HUES6 (cell line): ENCODE measurements around the gene TMEM59.
"Not testable (repeated sequence)": the region's sequence is repeated elsewhere in the genome, so short reads cannot be mapped to it uniquely, and the experiment has no call there.

ENCODE experiments used
- H3K27ac ChIP-seq: 2 replicates; pipeline ENCODE4 v1.7.0; 2013; ENCODE audit warnings: low read depth, mild to moderate bottlenecking, low read length, inconsistent platforms
- H3K27me3 ChIP-seq: 2 replicates; pipeline ENCODE4 v1.6.1; 2013; ENCODE audit warnings: low read length; ENCODE audit not compliant: control insufficient read depth, insufficient read depth
- H3K36me3 ChIP-seq: 2 replicates; pipeline ENCODE4 v1.6.1; 2013; ENCODE audit warnings: low read length; ENCODE audit not compliant: control insufficient read depth, insufficient read depth
- H3K4me1 ChIP-seq: 2 replicates; pipeline ENCODE4 v1.6.1; 2013; ENCODE audit warnings: low read length; ENCODE audit not compliant: control insufficient read depth, insufficient read depth
- H3K4me3 ChIP-seq: 2 replicates; pipeline ENCODE4 v1.5.1; 2013; ENCODE audit warnings: low read depth, low read length
- H3K9ac ChIP-seq: one replicate; pipeline ENCODE4 v1.6.1; 2013; ENCODE audit warnings: mild to moderate bottlenecking, low read length
- H3K9me3 ChIP-seq: 2 replicates; pipeline ENCODE4 v1.6.1; 2013; ENCODE audit warnings: low read depth, low read length; ENCODE audit not compliant: control insufficient read depth, insufficient read depth

TMEM59 gene

GRCh38 chr1:54052934-54053744 lies at the start of gene TMEM59, which contains the start of gene TCEANC2:
Gene TMEM59 (minus strand): TSS chr1:54053204. CDS start chr1:54053188, 16 bp downstream.
Gene TCEANC2 (plus strand): TSS chr1:54053608. CDS start chr1:54054423, 815 bp downstream.
- Histone ChIP-seq H3K36me3 (0 out of 2 replicates have a peak, but pooled peaks cover 3% of the 10 kb centered on the region), H3K27me3 (no peaks in the 10 kb centered on the region), H3K9me3 (no peaks in the 10 kb centered on the region), H3K4me1 (peaks cover 13% of the 10 kb centered on the region), H3K4me3 (peak within 1 kb of the TSS; percentile 81), H3K27ac (no peak within 1 kb of the TSS; the same call in 1 of the 2 replicates), H3K9ac (peak within 1 kb of the TSS; percentile 80)

GRCh38 chr1:54100500-54100899 lies 47.5 kb upstream of the TMEM59 start:
- H3K4me1 ChIP-seq = peaks cover 6% of the 10 kb centered on the region; the same call in 1 of the 2 replicates
- H3K27ac ChIP-seq = no peak overlapping the region
- no peaks in the 10 kb centered on the region for H3K36me3 ChIP-seq
- H3K27me3 ChIP-seq = no peaks in the 10 kb centered on the region
- no peak overlapping the region for H3K4me3 ChIP-seq
- H3K9ac ChIP-seq = no peak overlapping the region
- no peaks in the 10 kb centered on the region for H3K9me3 ChIP-seq

- Histone ChIP-seq H3K36me3 (no peaks in the 10 kb centered on the region), H3K27me3 (no peaks in the 10 kb centered on the region), H3K4me3 (no peak overlapping the region), H3K9ac (no peak overlapping the region), H3K9me3 (no peaks in the 10 kb centered on the region), H3K4me1 (peaks cover 6% of the 10 kb centered on the region; the same call in 1 of the 2 replicates), H3K27ac (no peak overlapping the region)
Measured at GRCh38 chr1:54099061-54099610, 46.1 kb upstream of the TMEM59 start.

GRCh38 chr1:54096877-54097240 lies 43.9 kb upstream of the TMEM59 start:
- H3K9ac ChIP-seq = no peak overlapping the region
- no peak overlapping the region; the same call in 1 of the 2 replicates for H3K4me3 ChIP-seq
- H3K27ac ChIP-seq = no peak overlapping the region
- no peaks in the 10 kb centered on the region for H3K36me3 ChIP-seq
- H3K4me1 ChIP-seq = peaks cover 6% of the 10 kb centered on the region; the same call in 1 of the 2 replicates
- H3K9me3 ChIP-seq = no peaks in the 10 kb centered on the region
- H3K27me3 ChIP-seq = no peaks in the 10 kb centered on the region

GRCh38 chr1:54096227-54096876 lies 43.3 kb upstream of the TMEM59 start:
- Histone ChIP-seq H3K9me3 (no peaks in the 10 kb centered on the region), H3K27me3 (no peaks in the 10 kb centered on the region), H3K9ac (no peak overlapping the region), H3K36me3 (no peaks in the 10 kb centered on the region), H3K27ac (no peak overlapping the region), H3K4me3 (no peak overlapping the region; the same call in 1 of the 2 replicates), H3K4me1 (peaks cover 6% of the 10 kb centered on the region; the same call in 1 of the 2 replicates)

GRCh38 chr1:54095546-54096226 lies 42.7 kb upstream of the TMEM59 start:
- no peak overlapping the region for H3K27ac ChIP-seq
- H3K9ac ChIP-seq = no peak overlapping the region
- no peaks in the 10 kb centered on the region for H3K27me3 ChIP-seq
- no peak overlapping the region for H3K4me3 ChIP-seq
- H3K4me1 ChIP-seq = peaks cover 6% of the 10 kb centered on the region; the same call in 1 of the 2 replicates
- H3K36me3 ChIP-seq = no peaks in the 10 kb centered on the region
- no peaks in the 10 kb centered on the region for H3K9me3 ChIP-seq

- H3K36me3 ChIP-seq, H3K4me1 ChIP-seq, H3K27ac ChIP-seq, H3K9ac ChIP-seq, H3K4me3 ChIP-seq, H3K9me3 ChIP-seq, H3K27me3 ChIP-seq: not testable (repeated sequence)
Measured at GRCh38 chr1:54094730-54095105, 41.7 kb upstream of the TMEM59 start.

- Histone ChIP-seq H3K27ac (no peak overlapping the region), H3K4me3 (no peak overlapping the region), H3K9ac (no peak overlapping the region), H3K4me1 (peaks cover 6% of the 10 kb centered on the region; the same call in 1 of the 2 replicates), H3K9me3 (no peaks in the 10 kb centered on the region), H3K27me3 (no peaks in the 10 kb centered on the region), H3K36me3 (no peaks in the 10 kb centered on the region)
Measured at GRCh38 chr1:54094001-54094729, 41.2 kb upstream of the TMEM59 start.

- no peaks in the 10 kb centered on the region for H3K36me3 ChIP-seq
Measured at GRCh38 chr1:54091666-54092065, 38.7 kb upstream of the TMEM59 start.

GRCh38 chr1:54088385-54088784 lies 35.4 kb upstream of the TMEM59 start:
- no peak overlapping the region for H3K27ac ChIP-seq
- H3K4me1 ChIP-seq = no peaks in the 10 kb centered on the region
- H3K9me3 ChIP-seq = no peaks in the 10 kb centered on the region
- H3K36me3 ChIP-seq = no peaks in the 10 kb centered on the region
- H3K9ac ChIP-seq = no peak overlapping the region
- H3K4me3 ChIP-seq = no peak overlapping the region
- no peaks in the 10 kb centered on the region for H3K27me3 ChIP-seq

More at GRCh38 chr1:54091666-54092065, 38.7 kb upstream of the TMEM59 start:
- no peaks in the 10 kb centered on the region for H3K9me3 ChIP-seq
- H3K27ac ChIP-seq = no peak overlapping the region
- H3K4me1 ChIP-seq = peaks cover 4% of the 10 kb centered on the region; the same call in 1 of the 2 replicates
- no peaks in the 10 kb centered on the region for H3K27me3 ChIP-seq
- H3K4me3 ChIP-seq = no peak overlapping the region
- no peak overlapping the region for H3K9ac ChIP-seq
